GM12873 (cell line): ENCODE results near the gene DAPK1.

Source experiments
- CTCF ChIP-seq: IDR thresholded peaks from 2 replicates; pipeline ENCODE4 v1.5.1; 2012; ENCODE audit warnings: low read depth, mild to moderate bottlenecking, moderate library complexity, low read length, control low read depth; ENCODE audit not compliant: insufficient read depth; ENCODE audit errors: missing control alignments

DAPK1 gene

GRCh38 chr9:87548159-87548558, 50.5 kb downstream of the DAPK1 start:
- TF ChIP-seq CTCF = no peak

- TF ChIP-seq CTCF = no peak
Observed at GRCh38 chr9:87549791-87550190, 52.1 kb downstream of the DAPK1 start.

- no peak for TF ChIP-seq CTCF
Observed at GRCh38 chr9:87550253-87550954, 52.7 kb downstream of the DAPK1 start.

- TF ChIP-seq CTCF = no peak
Observed at GRCh38 chr9:87551772-87552217, 54.1 kb downstream of the DAPK1 start.

- TF ChIP-seq CTCF = no peak
Observed at GRCh38 chr9:87554171-87554910, 56.7 kb downstream of the DAPK1 start.

- no peak for TF ChIP-seq CTCF
Observed at GRCh38 chr9:87554976-87555375, 57.3 kb downstream of the DAPK1 start.

GRCh38 chr9:87556039-87556438, 58.4 kb downstream of the DAPK1 start:
- no peak for TF ChIP-seq CTCF
